RWPE1 (cell line): Measurements from ENCODE around the gene MED13L.
A peak's percentile ranks its signal among the peaks of the same experiment; 100 is the strongest.

Experiments used
- CTCF ChIA-PET: fragments of 350-600 bp; sonication (Branson Sonifier 250); formaldehyde crosslinking; extraction: SDS; loops from one replicate; lab custom pipeline; 2021; lab: Yijun Ruan, JAX
- POLR2A ChIA-PET: fragments of 400-600 bp; formaldehyde crosslinking; extraction: SDS; loops from one replicate; lab custom pipeline; 2020; ENCODE audit warnings: antibody characterized with exemption; ENCODE audit not compliant: low non-redundant PET; lab: Yijun Ruan, JAX
- DNase-seq: peaks from one replicate; pipeline ENCODE4 v3.0.0; 2012; ENCODE audit warnings: low spot score
- H3K27ac ChIP-seq: fragments of 450-650 bp; 2 replicates; pipeline ENCODE4 v1.5.1; 2017
- CTCF ChIP-seq: fragments of 450-650 bp; conservative IDR thresholded peaks from 2 replicates; pipeline ENCODE4 v1.5.1; 2017; ENCODE audit warnings: low read depth, mild to moderate bottlenecking

MED13L gene

GRCh38 chr12:115922952-115923564 lies 354.4 kb downstream of the MED13L start:
- TF ChIP-seq CTCF, result 0 out of 2 replicates have a peak, but pooled peaks have one; percentile 8
- ChIA-PET CTCF (no interaction called here), POLR2A (no interaction called here)
- no peak overlapping the region for H3K27ac ChIP-seq
- no peak for DNase-seq

- ChIA-PET POLR2A (no interaction called here), CTCF (interaction anchor here (1.5 kb wide), 1 partner anchor 168 kb away, joined by 3 read pairs; no protein-coding TSS in a partner anchor)
- TF ChIP-seq CTCF, result no peak
- no peak for DNase-seq
- no peak overlapping the region for H3K27ac ChIP-seq
Measured at GRCh38 chr12:115920395-115921183, 356.9 kb downstream of the MED13L start.

GRCh38 chr12:115918763-115919162 lies 358.7 kb downstream of the MED13L start:
- CTCF ChIA-PET, result interaction anchor here (1.5 to 1.9 kb wide), 3 partner anchors 52 to 1256 kb away, joined by 3 to 22 read pairs (median 7); no protein-coding TSS in a partner anchor
- TF ChIP-seq CTCF, result no peak
- no peak for DNase-seq
- POLR2A ChIA-PET, result no interaction called here
- H3K27ac ChIP-seq, result no peak overlapping the region

GRCh38 chr12:115916910-115917668 lies 360.4 kb downstream of the MED13L start:
- TF ChIP-seq CTCF, result peak; percentile 90
- ChIA-PET POLR2A (no interaction called here), CTCF (interaction anchor here (0.6 to 1.9 kb wide), 21 partner anchors 8 to 1937 kb away, joined by 3 to 22 read pairs (median 3); no protein-coding TSS in a partner anchor)
- peak; percentile 74 for DNase-seq
- no peak overlapping the region for H3K27ac ChIP-seq

- TF ChIP-seq CTCF, result no peak
- POLR2A ChIA-PET, result no interaction called here
- DNase-seq, result no peak
- H3K27ac ChIP-seq, result no peak overlapping the region
- CTCF ChIA-PET, result no interaction called here
Measured at GRCh38 chr12:115914122-115914521, 363.4 kb downstream of the MED13L start.

GRCh38 chr12:115912440-115912839 lies 365.1 kb downstream of the MED13L start:
- no peak for TF ChIP-seq CTCF
- H3K27ac ChIP-seq, result no peak overlapping the region
- DNase-seq, result no peak
- ChIA-PET CTCF (no interaction called here), POLR2A (no interaction called here)
